Endometrium (tissue), 2 donors: ENCODE results near the gene VAPB.
"Not testable (repeated sequence)": the region's sequence is repeated elsewhere in the genome, so short reads cannot be mapped to it uniquely, and the experiment has no call there.

ENCODE experiments used
- FAIRE-seq: peaks from 2 replicates; lab custom pipeline; 2012; peaks lifted over from hg19 to GRCh38; lab: Jason Lieb, UNC
- donor health status: control.
- donor health status: control.

Gene VAPB, protein sequence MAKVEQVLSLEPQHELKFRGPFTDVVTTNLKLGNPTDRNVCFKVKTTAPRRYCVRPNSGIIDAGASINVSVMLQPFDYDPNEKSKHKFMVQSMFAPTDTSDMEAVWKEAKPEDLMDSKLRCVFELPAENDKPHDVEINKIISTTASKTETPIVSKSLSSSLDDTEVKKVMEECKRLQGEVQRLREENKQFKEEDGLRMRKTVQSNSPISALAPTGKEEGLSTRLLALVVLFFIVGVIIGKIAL

GRCh38 chr20:58388882-58389323 is at the start of gene VAPB:
TSS of gene VAPB (plus strand) at chr20:58389229. CDS start at chr20:58389460, 231 bp downstream.
- no peak for FAIRE-seq

DNA sequence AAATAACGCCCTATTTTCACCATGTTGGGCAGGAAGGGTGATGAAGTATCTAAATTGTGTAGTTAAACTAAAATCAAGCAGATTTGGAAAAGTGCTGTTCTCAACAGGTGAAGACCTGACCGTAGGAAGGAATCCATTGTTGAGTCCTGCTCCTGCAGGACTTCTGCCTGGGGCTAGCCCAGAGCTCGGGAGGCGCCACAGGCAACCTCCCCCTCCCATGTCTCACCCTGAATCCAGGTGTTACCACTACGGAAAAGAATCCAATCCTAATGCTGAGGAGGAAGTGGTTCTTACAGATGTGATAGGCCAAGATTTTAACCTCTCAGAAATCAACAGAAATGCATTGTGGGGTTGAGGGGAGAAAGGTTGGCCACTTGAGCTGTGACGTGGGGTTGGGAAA is 49.3 kb upstream of the VAPB start:
- no peak for FAIRE-seq

DNA sequence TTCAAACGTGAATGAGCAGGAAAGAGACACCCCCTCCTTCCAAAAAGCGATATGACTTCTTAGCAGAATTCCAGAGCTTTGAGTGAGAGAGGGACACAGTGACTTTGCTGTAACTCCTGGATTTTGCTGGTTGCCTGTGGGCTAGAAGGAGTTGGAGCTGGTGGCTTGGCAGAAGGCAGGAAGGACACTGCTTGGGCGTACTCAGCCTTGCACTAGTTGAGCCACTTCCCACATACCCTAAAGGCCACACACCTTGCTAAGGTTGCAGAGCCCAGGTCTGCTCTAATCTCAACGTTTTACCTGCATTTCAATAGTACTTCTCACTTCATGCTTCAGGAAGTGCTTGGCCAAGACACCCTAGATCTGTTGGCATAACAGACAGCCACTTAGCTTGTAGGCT is 48.9 kb upstream of the VAPB start:
- no peak for FAIRE-seq

DNA sequence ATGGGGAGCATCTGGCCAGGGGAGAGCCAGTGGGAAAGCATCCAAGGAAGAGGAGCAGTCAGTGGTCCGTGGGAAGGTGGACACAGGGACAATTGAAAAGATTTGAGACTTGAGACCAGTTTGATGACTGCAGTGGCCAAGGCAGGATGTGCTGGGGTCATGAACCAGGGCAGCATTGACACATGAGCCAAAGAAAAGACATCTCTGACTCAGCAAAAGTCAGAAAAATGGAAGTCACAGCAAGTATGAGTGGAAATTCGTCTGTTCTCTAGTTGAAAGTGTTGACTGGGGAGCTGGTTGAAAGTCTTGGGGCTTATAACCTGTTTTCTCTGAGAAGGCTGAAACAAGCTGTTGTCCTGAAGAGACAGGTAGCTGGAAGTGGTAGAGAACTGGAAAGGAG is 48.2 kb upstream of the VAPB start:
- FAIRE-seq = no peak

DNA sequence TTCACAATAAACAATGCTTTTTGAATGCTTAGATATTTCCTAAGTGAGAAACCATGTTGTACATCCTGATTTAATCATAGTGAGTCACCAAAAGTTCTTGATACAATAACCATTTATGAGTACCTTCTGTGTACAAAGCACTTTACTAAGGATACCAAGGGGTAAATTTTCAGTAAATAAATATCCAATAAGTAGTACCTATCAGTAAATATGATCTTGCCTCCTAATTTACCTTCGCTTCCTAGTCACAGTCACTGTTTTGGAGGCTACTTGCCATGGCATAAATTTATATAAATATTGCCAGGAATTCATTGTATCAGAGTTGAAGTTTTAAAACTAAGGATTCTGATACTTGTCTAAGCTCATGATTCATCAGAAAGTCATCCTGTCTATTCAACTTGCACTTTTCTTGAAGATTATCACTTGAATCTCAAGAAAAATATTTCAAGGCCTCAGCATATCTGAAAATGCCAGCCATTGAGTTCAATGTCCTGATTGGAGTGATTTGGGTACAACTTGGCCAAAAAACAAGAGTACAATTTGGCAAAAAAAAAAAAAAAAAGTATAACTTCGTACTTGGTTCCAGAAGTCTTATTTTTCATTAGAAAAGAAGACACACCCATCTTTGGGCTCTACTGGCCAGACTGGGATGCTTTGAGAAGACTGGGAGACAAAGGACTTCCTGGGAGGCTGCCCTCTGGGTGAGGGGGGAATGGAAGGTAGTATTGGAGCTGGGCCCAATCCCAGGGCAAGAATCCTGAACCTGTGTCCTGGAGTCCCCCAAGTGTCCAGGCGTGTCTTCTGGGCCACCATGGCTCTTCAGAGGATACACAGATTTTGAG is 46.7 kb upstream of the VAPB start:
- no peak for FAIRE-seq

GRCh38 chr20:58344741-58345140 is 44.3 kb upstream of the VAPB start:
- FAIRE-seq = no peak

DNA sequence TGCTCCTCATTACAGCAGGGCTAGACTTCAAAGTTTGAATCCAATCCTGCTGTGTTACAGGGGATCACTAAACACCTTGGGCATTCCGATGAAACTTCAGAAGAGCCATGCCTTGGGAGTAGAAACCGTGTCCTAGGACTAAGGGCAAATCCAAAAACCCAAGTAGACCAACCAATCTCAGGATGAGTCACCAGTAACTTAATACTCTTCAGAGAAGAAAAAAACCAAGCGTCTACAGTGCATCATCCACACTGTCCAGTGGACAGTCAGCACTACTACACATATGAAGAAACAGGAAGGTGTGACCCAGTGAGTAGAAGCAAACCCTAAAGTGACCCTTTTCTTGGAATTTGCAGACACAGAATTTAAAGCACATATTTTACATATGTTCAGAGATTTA is 39.5 kb upstream of the VAPB start:
- no peak for FAIRE-seq

DNA sequence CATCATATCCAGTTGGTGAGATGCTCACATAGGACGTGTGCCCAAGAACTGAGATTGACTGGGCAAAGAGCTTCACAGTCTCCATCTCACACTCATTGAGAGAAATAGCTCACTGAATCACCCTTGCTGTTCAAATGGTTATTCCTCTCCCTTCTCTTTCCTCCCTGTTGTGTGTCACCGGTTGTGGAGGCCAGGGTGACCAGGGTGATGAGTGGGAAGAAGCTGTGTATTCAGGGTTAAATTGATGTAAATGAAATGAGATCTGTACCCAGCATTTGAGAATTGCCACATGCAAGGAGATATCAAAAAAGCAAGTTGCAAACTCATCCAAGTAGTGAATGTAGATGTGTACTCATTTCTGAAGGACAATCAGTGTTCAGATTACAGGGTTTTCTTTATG is 36.6 kb upstream of the VAPB start:
- FAIRE-seq = no peak

DNA sequence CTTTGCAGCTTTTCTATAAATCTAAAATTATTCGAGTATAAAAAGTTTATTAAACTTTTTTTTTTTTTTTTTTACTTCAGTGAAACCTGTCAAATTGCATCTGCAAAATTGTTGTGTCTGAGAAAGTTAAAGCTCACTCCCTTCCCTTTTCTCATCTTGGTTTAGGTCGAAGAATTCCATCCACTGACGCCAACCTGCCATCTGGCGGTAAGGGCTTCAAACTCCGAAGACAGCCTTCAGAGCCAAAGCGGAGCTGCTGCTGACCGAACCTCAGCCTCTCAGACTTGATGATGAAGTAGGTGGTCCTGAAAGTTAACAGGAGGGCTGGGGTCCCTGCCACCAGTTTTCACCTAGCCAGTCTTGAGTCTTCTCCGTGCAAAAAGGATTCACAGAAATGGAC is 29.6 kb upstream of the VAPB start:
- FAIRE-seq = no peak

DNA sequence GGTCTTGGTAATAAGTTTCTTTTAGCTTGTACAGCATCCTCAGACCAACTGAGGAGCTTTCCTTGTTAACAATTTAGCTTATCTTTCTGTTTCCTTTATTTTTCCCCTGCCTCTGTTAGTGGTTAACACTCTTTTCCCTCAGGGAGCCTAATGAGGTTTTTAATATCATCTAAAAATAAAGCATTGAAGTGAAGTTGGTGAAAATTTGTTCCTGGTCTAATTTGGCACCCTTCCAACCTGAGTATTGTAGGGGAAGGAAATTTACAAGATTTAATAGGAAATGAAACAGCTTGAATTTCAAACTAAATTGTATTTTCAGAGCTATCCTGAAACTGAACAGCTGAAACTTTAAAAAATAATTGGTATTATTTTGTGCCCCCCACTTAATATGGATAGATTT is 28.1 kb upstream of the VAPB start:
- no peak for FAIRE-seq

- no peak for FAIRE-seq
Observed at GRCh38 chr20:58361481-58362205, 27.4 kb upstream of the VAPB start.

DNA sequence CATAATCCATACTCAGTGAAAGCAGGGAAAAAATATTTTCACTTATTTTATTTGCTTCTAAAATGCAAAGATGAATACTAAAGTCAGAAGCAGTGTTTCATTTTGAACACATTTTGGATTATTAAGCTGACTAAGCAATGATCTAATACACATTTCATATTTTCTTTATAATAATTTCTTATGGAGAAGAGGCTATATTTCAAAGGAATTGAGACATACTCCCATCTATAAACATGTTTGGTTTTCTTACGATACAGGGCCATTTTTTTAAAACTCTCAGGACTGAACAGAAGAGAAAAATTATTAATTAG is 26.9 kb upstream of the VAPB start:
- FAIRE-seq = no peak

DNA sequence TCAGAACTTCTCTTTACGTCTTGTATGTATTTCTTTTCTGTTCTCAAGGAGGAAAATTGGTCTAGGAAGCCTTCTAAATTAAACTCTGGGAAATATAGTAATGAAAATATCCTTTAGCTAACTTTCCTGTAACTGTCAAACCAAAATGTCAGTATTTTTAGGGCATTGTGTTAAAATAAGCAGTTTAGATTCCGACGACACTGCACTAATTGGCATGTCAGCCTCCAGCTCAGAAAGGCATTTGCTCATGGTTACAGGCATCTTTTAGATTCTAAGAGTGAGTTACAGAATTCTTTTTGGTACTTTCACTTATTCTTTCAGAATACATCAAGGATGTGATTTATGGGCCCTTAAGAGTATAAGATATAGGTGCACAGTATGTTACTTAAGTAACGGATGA is 26.1 kb upstream of the VAPB start:
- no peak for FAIRE-seq

GRCh38 chr20:58366866-58367265 is 22.2 kb upstream of the VAPB start:
- peak; percentile 82 for FAIRE-seq

GRCh38 chr20:58372806-58373205 is 16.2 kb upstream of the VAPB start:
- no peak for FAIRE-seq

DNA sequence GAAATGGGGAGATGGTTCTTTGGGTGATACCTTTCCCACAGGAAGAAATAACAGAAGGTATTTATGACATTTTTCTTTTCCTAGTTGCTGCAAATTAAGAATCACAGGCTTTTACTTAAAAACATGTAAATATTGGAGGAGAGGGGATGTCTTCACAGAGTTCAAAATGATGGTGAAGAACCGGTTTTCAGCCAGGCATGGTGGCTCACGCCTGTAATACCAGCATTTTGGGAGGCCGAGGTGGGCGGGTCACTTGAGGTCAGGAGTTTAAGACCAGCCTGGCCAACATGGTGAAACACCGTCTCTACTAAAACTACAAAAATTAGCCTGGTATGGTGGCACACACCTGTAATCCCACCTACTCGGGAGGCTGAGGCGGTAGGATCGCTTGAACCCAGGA is 15.7 kb upstream of the VAPB start:
- FAIRE-seq = not testable (repeated sequence)

DNA sequence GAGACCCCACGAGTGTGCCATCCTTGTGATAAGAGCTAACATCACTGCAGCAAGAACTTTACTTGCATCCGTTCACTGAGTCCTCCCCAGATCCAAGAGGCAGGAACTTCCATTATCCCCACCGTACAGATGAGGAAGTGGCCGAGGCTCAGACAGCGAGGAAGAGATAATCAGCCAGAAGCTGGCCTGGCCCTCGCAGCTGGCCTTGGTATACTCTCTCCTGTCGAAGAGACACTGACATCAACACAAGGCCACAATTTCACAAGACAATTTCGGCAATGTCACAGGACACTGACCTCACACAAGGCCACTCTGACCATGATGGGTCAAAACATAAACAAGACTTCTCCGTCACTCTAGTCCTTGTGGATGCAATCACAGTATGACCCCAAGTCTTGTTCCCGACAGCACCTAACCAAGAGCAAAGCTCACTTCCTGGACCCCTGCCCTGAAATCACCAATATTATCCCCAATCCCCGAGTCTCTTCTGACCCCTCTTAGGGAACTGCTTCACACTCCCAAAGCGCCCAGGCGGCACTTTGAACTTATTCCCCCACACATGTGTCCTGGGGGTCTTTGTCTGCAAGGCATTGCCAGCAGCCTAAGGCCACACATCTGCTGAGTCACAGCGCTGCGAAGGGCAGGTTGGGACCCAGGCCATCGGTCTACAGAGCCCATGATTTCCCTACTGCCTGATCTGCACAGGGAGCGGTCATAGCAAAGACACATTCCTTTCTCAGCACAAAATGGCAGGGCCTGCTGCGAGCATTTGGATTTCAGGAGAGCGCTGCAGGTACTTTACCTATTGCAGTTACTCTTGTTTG is 14.8 kb upstream of the VAPB start:
- no peak for FAIRE-seq

DNA sequence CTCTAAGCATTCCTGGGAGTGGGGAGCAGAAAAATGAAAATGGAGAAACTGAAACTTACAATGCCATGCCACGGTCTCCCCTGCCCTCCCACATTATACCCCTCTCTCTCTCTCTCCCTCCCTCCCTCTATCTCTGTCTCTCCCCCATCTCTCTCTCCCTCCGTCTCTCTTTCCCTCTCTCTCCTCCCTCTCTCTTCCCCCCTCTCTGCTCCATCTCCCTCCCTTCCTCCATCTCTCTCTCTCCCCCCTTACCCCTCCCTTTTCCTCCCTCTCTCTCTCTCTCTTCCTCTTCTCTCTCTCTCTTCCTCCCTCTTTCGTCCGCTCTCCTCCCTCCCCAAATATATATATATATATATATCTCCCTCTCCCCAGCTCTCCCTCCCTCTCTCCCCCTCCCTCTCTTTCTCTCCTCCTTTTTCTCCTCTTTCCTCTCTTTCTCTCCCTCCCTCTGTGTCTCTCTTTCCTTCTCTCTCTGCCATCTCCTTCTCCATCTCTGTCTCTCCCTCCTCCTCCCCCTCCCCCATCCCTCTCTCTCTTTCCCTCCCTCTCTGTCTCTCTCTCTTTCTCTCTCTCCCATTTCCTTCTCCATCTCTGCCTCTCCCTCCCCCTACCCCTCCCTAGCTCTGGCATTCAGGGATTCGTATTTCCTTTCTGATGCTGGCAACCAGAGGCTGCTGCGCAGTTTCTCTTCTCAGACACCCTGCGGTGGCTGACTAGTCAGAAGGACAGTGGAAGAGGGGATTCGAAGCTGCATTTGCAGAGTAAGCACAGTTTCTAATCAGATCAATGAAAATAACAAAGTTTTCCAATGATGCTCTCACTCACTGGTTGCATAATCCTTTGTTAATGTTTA is 13.9 kb upstream of the VAPB start:
- FAIRE-seq = no peak

DNA sequence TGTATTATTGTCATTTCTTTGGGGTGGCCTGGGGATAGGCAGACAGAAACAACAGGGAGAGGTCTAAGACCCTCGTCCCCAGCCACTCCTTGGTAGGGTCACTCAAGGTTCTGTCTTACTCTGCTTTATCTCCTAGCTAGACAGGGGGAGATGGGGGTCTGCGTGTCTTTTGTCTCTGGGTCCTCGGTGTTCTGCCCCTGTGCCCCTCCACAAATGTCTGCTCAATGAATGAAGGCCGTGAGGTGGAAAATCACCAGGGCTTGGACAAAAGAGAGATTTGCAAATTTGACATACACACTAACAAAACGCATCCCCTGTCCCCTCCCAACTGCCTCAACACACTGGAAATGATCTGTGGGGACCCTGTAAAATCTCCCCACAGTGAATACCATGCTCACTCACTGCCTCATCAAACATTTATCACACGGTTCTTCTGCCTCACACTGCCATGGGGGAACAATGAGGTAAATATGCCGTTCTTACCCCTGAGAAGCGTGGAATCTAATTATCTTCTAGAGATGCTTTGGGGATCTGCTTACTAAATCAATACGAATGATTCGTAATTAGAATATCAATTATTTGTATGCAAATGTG is 13.2 kb upstream of the VAPB start:
- no peak for FAIRE-seq

GRCh38 chr20:58377017-58377416 is 12.0 kb upstream of the VAPB start:
- FAIRE-seq = no peak
